NOMO-1 treated with dmso at 0.1 percent for 144 hours (cell line): ENCODE measurements around the gene CCDC136.

Experiments
- DNase-seq: peaks from one replicate; lab custom pipeline; 2025; ENCODE audit not compliant: unreplicated experiment; lab: John Stamatoyannopoulos, UW

Gene CCDC136

GRCh38 chr7:128842674-128843641 lies 51.2 kb downstream of the CCDC136 start:
- no peak for DNase-seq

GRCh38 chr7:128843938-128844621 lies 52.3 kb downstream of the CCDC136 start:
- no peak for DNase-seq

- no peak for DNase-seq
Observed at GRCh38 chr7:128844777-128845311, 53.1 kb downstream of the CCDC136 start.

- no peak for DNase-seq
Observed at GRCh38 chr7:128845475-128845874, 53.7 kb downstream of the CCDC136 start.

GRCh38 chr7:128845987-128846386 lies 54.2 kb downstream of the CCDC136 start:
- DNase-seq, result no peak

- no peak for DNase-seq
Observed at GRCh38 chr7:128846781-128847444, 55.1 kb downstream of the CCDC136 start.

GRCh38 chr7:128847721-128848211 lies 56.0 kb downstream of the CCDC136 start:
- no peak for DNase-seq

- no peak for DNase-seq
Observed at GRCh38 chr7:128848289-128849155, 56.8 kb downstream of the CCDC136 start.

GRCh38 chr7:128849156-128849515 lies 57.4 kb downstream of the CCDC136 start:
- no peak for DNase-seq

GRCh38 chr7:128849804-128850490 lies 58.2 kb downstream of the CCDC136 start:
- DNase-seq, result no peak

- no peak for DNase-seq
Observed at GRCh38 chr7:128852537-128853254, 60.9 kb downstream of the CCDC136 start.

- DNase-seq, result no peak
Observed at GRCh38 chr7:128853799-128854198, 62.0 kb downstream of the CCDC136 start.

- DNase-seq, result no peak
Observed at GRCh38 chr7:128854396-128854795, 62.6 kb downstream of the CCDC136 start.

GRCh38 chr7:128855559-128855958 lies 63.8 kb downstream of the CCDC136 start:
- DNase-seq, result no peak

- DNase-seq, result no peak
Observed at GRCh38 chr7:128856001-128856718, 64.4 kb downstream of the CCDC136 start.

- no peak for DNase-seq
Observed at GRCh38 chr7:128858380-128859231, 66.8 kb downstream of the CCDC136 start.
